ENCODE results near the gene CDH12.

GRCh38 chr5:22514231-22514630 is 338.9 kb downstream of the CDH12 start:
- TF ChIP-seq CTCF (IDR thresholded peaks at IDR 0.05; ENCODE audit: insufficient read depth, low read depth, low read length) (no peak), EZH2 (IDR thresholded peaks at IDR 0.05; ENCODE audit: insufficient read depth, low read length) (no peak)
